ENCODE measurements around the gene KLHL14. TPM values are rescaled to one million over a fixed set of nuclear protein-coding genes. Genes with fewer than 3 reads are reported as not detected.

Gene KLHL14
- total and polyA plus RNA-seq, 4 donors = 0.16 to 2.2 (median 0.26) TPM

- H3K4me1 ChIP-seq (ENCODE audit: control insufficient read depth in 5 of 5, insufficient read depth in 5 of 5, low read length in 5 of 5) = no peaks in the 10 kb centered on the region
- no peak overlapping the region for H3K9ac ChIP-seq (ENCODE audit: insufficient read depth in 1 of 2, low read length in 2 of 2)
- DNase-seq (no peak), ATAC-seq (ENCODE audit: insufficient read depth, low FRiP score) (no peak)
- no peak overlapping the region for H3K27ac ChIP-seq (ENCODE audit: low read depth in 1 of 2, low read length in 1 of 2)
- H3K4me3 ChIP-seq = no peak overlapping the region
- WGBS, 2 donors = 58 to 64% methylated on average over 2 of the region's 2 CpGs
- no peaks in the 10 kb centered on the region for H3K9me3 ChIP-seq (ENCODE audit: control insufficient read depth in 4 of 4, insufficient read depth in 3 of 4, low read length in 3 of 4)
- H3K27me3 ChIP-seq (ENCODE audit: control insufficient read depth in 3 of 3, insufficient read depth in 3 of 3, low read length in 2 of 3) = no peaks in the 10 kb centered on the region
- TF ChIP-seq CTCF (IDR thresholded peaks at IDR 0.05; ENCODE audit: control extremely low read depth, extremely low read depth) = no peak
- no peaks in the 10 kb centered on the region for H3K36me3 ChIP-seq (ENCODE audit: control insufficient read depth in 4 of 4, insufficient read depth in 4 of 4, low read length in 4 of 4)
Observed at GRCh38 chr18:32730068-32730467, 42.8 kb downstream of the KLHL14 start.

GRCh38 chr18:32724071-32724749 is 48.6 kb downstream of the KLHL14 start:
- Histone ChIP-seq H3K4me1 (ENCODE audit: control insufficient read depth in 5 of 5, insufficient read depth in 5 of 5, low read length in 5 of 5) (no peaks in the 10 kb centered on the region), H3K9ac (ENCODE audit: insufficient read depth in 1 of 2, low read length in 2 of 2) (no peak overlapping the region)

GRCh38 chr18:32722279-32722678 is 50.5 kb downstream of the KLHL14 start:
- H3K27me3 ChIP-seq (ENCODE audit: control insufficient read depth in 3 of 3, insufficient read depth in 3 of 3, low read length in 2 of 3) = no peaks in the 10 kb centered on the region
- H3K9ac ChIP-seq (ENCODE audit: insufficient read depth in 1 of 2, low read length in 2 of 2) = no peak overlapping the region
- no peak overlapping the region for H3K4me3 ChIP-seq
- no peak overlapping the region for H3K27ac ChIP-seq (ENCODE audit: low read depth in 1 of 2, low read length in 1 of 2)
- H3K4me1 ChIP-seq (ENCODE audit: control insufficient read depth in 5 of 5, insufficient read depth in 5 of 5, low read length in 5 of 5) = no peaks in the 10 kb centered on the region
- WGBS, 2 donors = 80 to 82% methylated on average over 3 of the region's 3 CpGs
- ATAC-seq (ENCODE audit: insufficient read depth, low FRiP score) (no peak), DNase-seq (no peak)
- no peak for TF ChIP-seq CTCF (IDR thresholded peaks at IDR 0.05; ENCODE audit: control extremely low read depth, extremely low read depth)
- H3K36me3 ChIP-seq (ENCODE audit: control insufficient read depth in 4 of 4, insufficient read depth in 4 of 4, low read length in 4 of 4) = no peaks in the 10 kb centered on the region
- no peaks in the 10 kb centered on the region for H3K9me3 ChIP-seq (ENCODE audit: control insufficient read depth in 4 of 4, insufficient read depth in 3 of 4, low read length in 3 of 4)

More at GRCh38 chr18:32724071-32724749, 48.6 kb downstream of the KLHL14 start:
- no peak for TF ChIP-seq CTCF (IDR thresholded peaks at IDR 0.05; ENCODE audit: control extremely low read depth, extremely low read depth)
- Histone ChIP-seq H3K27ac (ENCODE audit: low read depth in 1 of 2, low read length in 1 of 2) (no peak overlapping the region), H3K36me3 (ENCODE audit: control insufficient read depth in 4 of 4, insufficient read depth in 4 of 4, low read length in 4 of 4) (no peaks in the 10 kb centered on the region), H3K4me3 (no peak overlapping the region), H3K9me3 (ENCODE audit: control insufficient read depth in 4 of 4, insufficient read depth in 3 of 4, low read length in 3 of 4) (no peaks in the 10 kb centered on the region), H3K27me3 (ENCODE audit: control insufficient read depth in 3 of 3, insufficient read depth in 3 of 3, low read length in 2 of 3) (no peaks in the 10 kb centered on the region)
- ATAC-seq (ENCODE audit: insufficient read depth, low FRiP score) (no peak), DNase-seq (no peak)
- WGBS, 2 donors = 65 to 74% methylated on average over 3 of the region's 3 CpGs

GRCh38 chr18:32717126-32717525 is 55.7 kb downstream of the KLHL14 start:
- ATAC-seq (ENCODE audit: insufficient read depth, low FRiP score) (no peak), DNase-seq (no peak)
- TF ChIP-seq CTCF (IDR thresholded peaks at IDR 0.05; ENCODE audit: control extremely low read depth, extremely low read depth) = no peak
- 90% methylated on average over 4 of the region's 4 CpGs for WGBS, 2 donors
- Histone ChIP-seq H3K36me3 (ENCODE audit: control insufficient read depth in 4 of 4, insufficient read depth in 4 of 4, low read length in 4 of 4) (no peaks in the 10 kb centered on the region), H3K27ac (ENCODE audit: low read depth in 1 of 2, low read length in 1 of 2) (no peak overlapping the region), H3K4me1 (ENCODE audit: control insufficient read depth in 5 of 5, insufficient read depth in 5 of 5, low read length in 5 of 5) (no peaks in the 10 kb centered on the region), H3K4me3 (no peak overlapping the region), H3K9ac (ENCODE audit: insufficient read depth in 1 of 2, low read length in 2 of 2) (no peak overlapping the region), H3K9me3 (ENCODE audit: control insufficient read depth in 4 of 4, insufficient read depth in 3 of 4, low read length in 3 of 4) (no peaks in the 10 kb centered on the region), H3K27me3 (ENCODE audit: control insufficient read depth in 3 of 3, insufficient read depth in 3 of 3, low read length in 2 of 3) (no peaks in the 10 kb centered on the region)
